ENCODE data around the gene IGF2. TPM values are rescaled to one million over a fixed set of nuclear protein-coding genes. Genes with fewer than 3 reads are reported as not detected.

IGF2 gene
- total RNA-seq, 4 donors from 2014 or later, result 0.76 to 35.3 (median 2.8) TPM

DNA sequence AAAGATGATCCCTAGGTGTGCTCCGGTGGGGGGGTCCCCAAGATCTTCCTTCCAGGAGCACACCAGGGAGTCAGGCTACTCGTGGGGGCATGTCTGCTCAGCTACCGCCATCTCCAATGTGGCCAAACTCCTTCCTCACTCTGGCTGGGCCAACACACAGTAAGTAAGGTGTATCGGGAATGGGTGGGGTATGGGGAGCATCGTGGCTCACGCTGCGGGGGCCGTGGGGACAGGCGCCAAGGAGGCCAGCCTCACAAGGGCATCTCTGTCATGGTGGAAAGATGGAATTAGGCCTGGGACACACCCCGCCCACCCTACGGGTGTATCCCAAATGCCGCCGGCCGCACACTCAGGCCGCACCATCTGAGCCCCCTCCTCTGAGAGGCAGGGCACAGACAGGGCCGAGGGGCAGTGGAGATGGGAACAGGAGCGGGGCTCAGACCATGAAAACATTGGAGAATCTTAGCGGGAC lies 8.3 kb downstream of the IGF2 start:
- no peaks in the 10 kb centered on the region for H3K36me3 ChIP-seq
- H3K4me1 ChIP-seq, result no peaks in the 10 kb centered on the region
- no peaks in the 10 kb centered on the region for H3K9me3 ChIP-seq
- no peak for DNase-seq
- peaks cover 0 to 86% (median 0%) of the 10 kb centered on the region in 4 donors for H3K27me3 ChIP-seq
- WGBS, 2 donors, result 80 to 100% methylated on average over 1 to 15 of the region's 18 CpGs
- H3K4me3 ChIP-seq, result no peak overlapping the region
- no peak overlapping the region for H3K27ac ChIP-seq
- intact Hi-C loops (cut with DNase I), result no loop called here
- TF ChIP-seq POLR2A (IDR thresholded peaks at IDR 0.05) (no peak), CTCF (IDR thresholded peaks at IDR 0.05) (no peak)

- no peak overlapping the region for H3K27ac ChIP-seq
- H3K36me3 ChIP-seq, result no peaks in the 10 kb centered on the region
- H3K4me3 ChIP-seq, result no peak overlapping the region
- H3K4me1 ChIP-seq, result no peaks in the 10 kb centered on the region
- intact Hi-C loops (cut with DNase I), result no loop called here
- H3K9me3 ChIP-seq, result no peaks in the 10 kb centered on the region
- WGBS, 2 donors, result 87 to 90% methylated on average over 2 to 3 of the region's 25 CpGs
- DNase-seq, result no peak
- no peak for TF ChIP-seq CTCF (IDR thresholded peaks at IDR 0.05)
- TF ChIP-seq POLR2A (IDR thresholded peaks at IDR 0.05), result no peak
- peaks cover 0 to 75% (median 0%) of the 10 kb centered on the region in 4 donors for H3K27me3 ChIP-seq
These were observed 9.4 kb downstream of the IGF2 start for GRCh38 chr11:2129699-2130366.

DNA sequence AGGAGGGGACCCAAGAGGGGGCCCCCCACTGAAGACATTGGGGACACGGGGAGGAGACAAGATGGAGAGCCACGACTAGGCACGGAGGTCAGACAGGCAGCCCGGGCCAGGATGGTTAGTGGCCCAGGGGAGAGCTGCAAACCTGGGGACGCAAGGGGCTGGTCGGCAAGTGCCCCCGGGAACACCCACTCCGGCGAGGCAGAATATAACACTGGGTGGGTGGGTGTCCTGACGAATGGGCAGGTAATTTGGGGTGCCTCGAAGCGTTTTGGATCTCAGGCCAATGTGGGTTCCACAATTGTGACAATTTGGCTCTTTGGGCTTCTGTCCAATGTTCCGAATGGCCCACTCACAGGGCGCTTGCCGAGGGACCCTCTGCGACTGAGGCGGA lies 9.9 kb downstream of the IGF2 start:
- no peak for TF ChIP-seq CTCF (IDR thresholded peaks at IDR 0.05)
- no peak for TF ChIP-seq POLR2A (IDR thresholded peaks at IDR 0.05)
- Histone ChIP-seq H3K4me1 (no peaks in the 10 kb centered on the region), H3K27me3 (peaks cover 0 to 74% (median 0%) of the 10 kb centered on the region in 4 donors), H3K36me3 (no peaks in the 10 kb centered on the region), H3K4me3 (no peak overlapping the region), H3K27ac (no peak overlapping the region), H3K9me3 (no peaks in the 10 kb centered on the region)
- intact Hi-C loops (cut with DNase I), result no loop called here
- 71 to 84% methylated on average over 7 to 12 of the region's 17 CpGs for WGBS, 2 donors
- DNase-seq, result no peak

DNA sequence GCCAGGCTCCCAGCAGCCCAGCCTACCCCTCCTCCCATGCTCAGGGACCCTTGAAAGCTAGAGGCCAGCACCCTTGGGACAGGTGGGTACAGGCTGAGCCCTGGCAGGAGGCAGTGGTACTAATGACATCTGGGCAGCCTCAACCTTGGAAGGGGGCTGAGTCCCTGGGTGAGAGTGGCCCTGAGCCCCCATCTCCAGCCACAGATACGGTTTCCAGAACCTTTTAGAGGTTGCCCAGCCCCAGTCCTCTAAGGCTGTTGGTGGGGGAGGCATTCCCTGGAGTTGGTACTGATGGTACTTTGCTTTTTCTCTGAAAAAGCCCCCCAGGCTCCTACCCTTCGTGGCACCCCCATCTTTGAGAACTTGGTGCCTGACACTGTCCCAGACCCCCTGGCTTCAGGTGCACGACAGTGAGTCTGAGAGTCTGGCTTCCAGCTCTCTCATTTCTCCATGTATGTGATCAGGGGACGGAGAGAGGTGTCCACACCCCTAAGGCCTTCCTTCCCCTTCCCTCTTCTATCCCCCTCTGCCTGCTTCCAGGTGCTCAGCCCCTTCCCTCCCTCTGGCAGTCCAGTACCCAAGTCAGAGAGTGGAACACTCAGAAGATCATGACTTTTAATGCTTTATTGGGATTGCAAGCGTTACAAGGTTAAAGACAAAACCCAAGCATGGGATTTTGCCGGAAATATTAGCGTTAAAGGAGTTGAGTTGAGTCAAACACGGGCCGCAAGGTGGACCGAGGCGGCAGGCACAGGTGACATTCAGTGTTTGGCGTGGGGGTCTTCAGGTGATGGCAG lies 10.5 kb downstream of the IGF2 start:
- Histone ChIP-seq H3K27me3 (peaks cover 0 to 74% (median 0%) of the 10 kb centered on the region in 4 donors), H3K9me3 (no peaks in the 10 kb centered on the region), H3K4me3 (no peak overlapping the region), H3K36me3 (no peaks in the 10 kb centered on the region), H3K27ac (no peak overlapping the region), H3K4me1 (no peaks in the 10 kb centered on the region)
- intact Hi-C loops (cut with DNase I), result no loop called here
- DNase-seq, result no peak
- TF ChIP-seq POLR2A (IDR thresholded peaks at IDR 0.05) (no peak), CTCF (IDR thresholded peaks at IDR 0.05) (no peak)
- 63 to 75% methylated on average over 12 of the region's 12 CpGs for WGBS, 2 donors

DNA sequence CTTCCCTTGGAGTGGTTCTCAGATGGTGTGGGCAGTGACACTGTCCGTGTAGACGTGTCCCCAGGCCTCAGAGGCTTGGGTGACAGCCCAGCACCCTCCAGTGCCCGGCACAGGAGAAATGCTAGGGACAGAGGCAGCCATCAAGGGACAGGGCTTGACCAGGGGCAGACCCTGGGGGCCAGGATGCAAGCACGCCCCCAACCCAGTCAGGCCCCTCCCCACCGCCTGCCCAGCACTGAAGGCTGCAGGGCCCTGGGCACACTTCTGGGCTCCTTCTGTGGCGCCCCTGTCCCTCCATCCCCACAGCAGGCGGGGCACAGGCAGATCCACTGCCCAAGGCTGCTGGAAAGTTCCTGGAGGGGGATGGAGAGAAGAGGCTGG lies 11.1 kb downstream of the IGF2 start:
- Histone ChIP-seq H3K27ac (no peak overlapping the region), H3K4me3 (no peak overlapping the region), H3K9me3 (no peaks in the 10 kb centered on the region), H3K27me3 (peaks cover 0 to 74% (median 0%) of the 10 kb centered on the region in 4 donors), H3K36me3 (no peaks in the 10 kb centered on the region), H3K4me1 (no peaks in the 10 kb centered on the region)
- intact Hi-C loops (cut with DNase I), result no loop called here
- no CpG with 5 or more reads among the region's 7 CpGs for WGBS, 2 donors
- no peak for TF ChIP-seq POLR2A (IDR thresholded peaks at IDR 0.05)
- no peak for TF ChIP-seq CTCF (IDR thresholded peaks at IDR 0.05)
- no peak for DNase-seq

Data from esophagus squamous epithelium (tissue), 5 donors.